H1 (cell line): ENCODE results near the gene FGF21. TPM values are rescaled to one million over a fixed set of nuclear protein-coding genes. Genes with fewer than 3 reads are reported as not detected.
"Not testable (repeated sequence)": the region's sequence is repeated elsewhere in the genome, so short reads cannot be mapped to it uniquely, and the experiment has no call there.

Experiments
- CTCF ChIA-PET: fragments of 300-600 bp; sonication (Branson Sonifier 250); formaldehyde crosslinking; loops from one replicate; lab custom pipeline; 2021; ENCODE audit not compliant: partially characterized antibody; lab: Charles Lee
- POLR2A ChIA-PET: fragments of 300-600 bp; sonication (Branson Sonifier 250); formaldehyde crosslinking; loops from one replicate; lab custom pipeline; 2021; ENCODE audit warnings: inconsistent platforms; ENCODE audit not compliant: partially characterized antibody; lab: Charles Lee
- DNase-seq, 2 experiments: peaks; one replicate each; pipeline versions ENCODE4 v3.0.0 to v3.0.0-alpha.2; 2010 to 2022; ENCODE audit warnings: low spot score in 2 of 2, low read depth in 1 of 2, mixed read lengths in 1 of 2
- FAIRE-seq: peaks from 2 replicates; lab custom pipeline; 2011; peaks lifted over from hg19 to GRCh38; lab: Jason Lieb, UNC
- H2AFZ ChIP-seq: 2 replicates; pipeline ENCODE4 v1.8.1; 2012; ENCODE audit warnings: low read length, inconsistent platforms
- H2AK5ac ChIP-seq: 2 replicates; pipeline ENCODE4 v1.6.1; 2013; ENCODE audit warnings: low read depth, low read length
- H2BK120ac ChIP-seq: replicated peaks from 2 replicates; pipeline ENCODE3; 2013; ENCODE audit warnings: low read depth, low read length, inconsistent platforms
- H2BK12ac ChIP-seq: 2 replicates; pipeline ENCODE4 v1.6.1; 2013; ENCODE audit warnings: low read depth, low read length
- H2BK15ac ChIP-seq: 2 replicates; pipeline ENCODE4 v1.6.1; 2013; ENCODE audit warnings: low read length
- H2BK20ac ChIP-seq: 2 replicates; pipeline ENCODE4 v1.6.1; 2013; ENCODE audit warnings: low read length
- H2BK5ac ChIP-seq: 2 replicates; pipeline ENCODE4 v1.6.1; 2013; ENCODE audit warnings: low read depth, low read length
- H3K14ac ChIP-seq: 2 replicates; pipeline ENCODE4 v1.6.1; 2013; ENCODE audit warnings: inconsistent platforms; ENCODE audit not compliant: insufficient read length
- H3K18ac ChIP-seq: 2 replicates; pipeline ENCODE4 v1.6.1; 2013; ENCODE audit warnings: low read length; ENCODE audit errors: extremely low read depth
- H3K23ac ChIP-seq: 2 replicates; pipeline ENCODE4 v1.6.1; 2013; ENCODE audit warnings: inconsistent platforms; ENCODE audit not compliant: insufficient read length
- H3K23me2 ChIP-seq: 2 replicates; pipeline ENCODE4 v1.6.1; 2013; ENCODE audit warnings: low read depth, low read length
- H3K27ac ChIP-seq: 2 replicates; pipeline ENCODE4 v1.6.1; 2011; ENCODE audit warnings: low read depth, low read length, inconsistent platforms
- H3K27me3 ChIP-seq, 4 experiments: replicated peaks in 1 of 4; 1 replicate in 1 of 4; 2 replicates in 3 of 4; pipeline versions ENCODE4 v1.6.1 to v1.8.1; 2011 to 2013; ENCODE audit warnings: low read length in 3 of 4, mild to moderate bottlenecking in 3 of 4, inconsistent platforms in 2 of 4, mixed read lengths in 2 of 4, moderate library complexity in 1 of 4; ENCODE audit not compliant: control insufficient read depth in 3 of 4, insufficient read depth in 3 of 4; ENCODE audit errors: extremely low read depth in 1 of 4
- H3K36me3 ChIP-seq, 4 experiments: 2 replicates each; pipeline versions ENCODE4 v1.6.1 to v1.8.1; 2011 to 2013; ENCODE audit warnings: mild to moderate bottlenecking in 4 of 4, low read length in 3 of 4, moderate library complexity in 2 of 4, control low read depth in 1 of 4, inconsistent platforms in 1 of 4; ENCODE audit not compliant: insufficient read depth in 4 of 4, control insufficient read depth in 2 of 4
- H3K4ac ChIP-seq: replicated peaks from 2 replicates; pipeline ENCODE3; 2013; ENCODE audit warnings: low read length, low read depth, mixed read lengths, inconsistent platforms; ENCODE audit not compliant: insufficient read length
- H3K4me1 ChIP-seq, 4 experiments: replicated peaks in 1 of 4; 1 replicate in 1 of 4; 2 replicates in 3 of 4; pipeline versions ENCODE4 v1.6.1 to v1.8.1; 2011 to 2013; ENCODE audit warnings: low read length in 3 of 4, inconsistent platforms in 2 of 4, mixed read lengths in 1 of 4; ENCODE audit not compliant: insufficient read depth in 4 of 4, control insufficient read depth in 3 of 4
- H3K4me2 ChIP-seq, 2 experiments: 2 replicates each; pipeline versions ENCODE4 v1.6.1 to v1.8.1; 2011 to 2013; ENCODE audit warnings: low read depth in 2 of 2, low read length in 2 of 2, control low read depth in 1 of 2, inconsistent platforms in 1 of 2, mild to moderate bottlenecking in 1 of 2; ENCODE audit not compliant: insufficient read depth in 1 of 2
- H3K4me3 ChIP-seq, 4 experiments: fragments of 200-600, 300-600 bp in 1 of 4; sonication (generic), shearing (Covaris generic), sonication (Bioruptor Twin) in 1 of 4; 2 replicates each; pipeline versions ENCODE4 v1.5.1 to v1.8.1; 2011 to 2016; ENCODE audit warnings: low read length in 4 of 4, low read depth in 3 of 4, control low read depth in 2 of 4, inconsistent platforms in 2 of 4, mild to moderate bottlenecking in 2 of 4, mixed read lengths in 1 of 4, moderate library complexity in 1 of 4; ENCODE audit not compliant: insufficient read depth in 2 of 4; ENCODE audit errors: extremely low read depth in 1 of 4
- H3K56ac ChIP-seq: replicated peaks from 2 replicates; pipeline ENCODE3; 2013; ENCODE audit warnings: low read depth, mild to moderate bottlenecking, mixed read lengths, low read length, inconsistent platforms; ENCODE audit not compliant: insufficient read length
- H3K79me1 ChIP-seq: 2 replicates; pipeline ENCODE4 v1.6.1; 2013; ENCODE audit warnings: low read depth, low read length, control low read depth
- H3K79me2 ChIP-seq, 2 experiments: 2 replicates each; pipeline versions ENCODE4 v1.6.1 to v1.8.1; 2012 to 2013; ENCODE audit warnings: low read length in 2 of 2, mild to moderate bottlenecking in 2 of 2, inconsistent platforms in 1 of 2; ENCODE audit not compliant: insufficient read depth in 2 of 2, control insufficient read depth in 1 of 2
- H3K9ac ChIP-seq, 4 experiments: replicated peaks in 1 of 4; 1 replicate in 1 of 4; 2 replicates in 3 of 4; pipeline versions ENCODE4 v1.6.1 to v1.8.1; 2011 to 2013; ENCODE audit warnings: low read depth in 3 of 4, low read length in 3 of 4, control low read depth in 2 of 4, mild to moderate bottlenecking in 2 of 4, moderate library complexity in 2 of 4, inconsistent platforms in 1 of 4; ENCODE audit errors: extremely low read depth in 1 of 4
- H3K9me3 ChIP-seq, 2 experiments: 2 replicates each; pipeline versions ENCODE4 v1.6.1 to v1.8.1; 2012 to 2013; ENCODE audit warnings: mild to moderate bottlenecking in 2 of 2, moderate library complexity in 2 of 2, control low read depth in 1 of 2, inconsistent platforms in 1 of 2, low read depth in 1 of 2, low read length in 1 of 2, mixed read lengths in 1 of 2; ENCODE audit not compliant: insufficient read depth in 2 of 2
- H4K20me1 ChIP-seq, 2 experiments: replicated peaks in 1 of 2; 2 replicates each; pipeline versions ENCODE3 to v1.8.1; 2011 to 2013; ENCODE audit warnings: inconsistent platforms in 2 of 2, low read length in 2 of 2, mild to moderate bottlenecking in 1 of 2; ENCODE audit not compliant: insufficient read depth in 2 of 2, control insufficient read depth in 1 of 2
- H4K5ac ChIP-seq: 2 replicates; pipeline ENCODE4 v1.6.1; 2013; ENCODE audit warnings: low read length, low read depth, mixed read lengths, inconsistent platforms; ENCODE audit not compliant: insufficient read length
- H4K8ac ChIP-seq: 2 replicates; pipeline ENCODE4 v1.8.0; 2013; ENCODE audit warnings: mild to moderate bottlenecking, moderate library complexity, low read length, inconsistent platforms; ENCODE audit not compliant: insufficient read depth; ENCODE audit errors: extremely low read depth
- H4K91ac ChIP-seq: replicated peaks from 2 replicates; pipeline ENCODE3; 2013; ENCODE audit warnings: low read length, mixed read lengths, inconsistent platforms; ENCODE audit not compliant: insufficient read length
- WGBS, 2 experiments: shearing (Covaris generic) in 1 of 2; methylation state at CpG; one replicate each; pipeline versions ENCODE4 v1.1.6 to v1.1.7; 2013 to 2015; ENCODE audit warnings: low lambda C conversion rate in 2 of 2, mixed read lengths in 2 of 2, inconsistent platforms in 1 of 2, low coverage in 1 of 2, missing lambda C conversion rate in 1 of 2; ENCODE audit not compliant: insufficient replicate concordance in 2 of 2, insufficient coverage in 1 of 2, insufficient read length in 1 of 2; ENCODE audit errors: extremely low coverage in 1 of 2, missing lambda C conversion rate in 1 of 2; 5-methylcytosine and 5-hydroxymethylcytosine counted together
- polyA plus RNA-seq, 7 experiments: library from polyadenylated mRNA; depleted of rRNA in 3 of 7; stranded (reverse) in 5 of 7; unstranded in 2 of 7; fragments of >200 nt in 5 of 7; fragments of 200-250 nt in 2 of 7; gene quantifications; 1 replicate in 5 of 7; 2 replicates in 1 of 7; 4 replicates in 1 of 7; pipeline versions ENCODE4 v1.2.1 to v1.2.3, GENCODE V29; 2011 to 2013; ENCODE audit warnings: missing spikeins in 2 of 7, mixed read lengths in 2 of 7
- total RNA-seq: library from RNA; stranded (reverse); fragmentation: NEBNext Ultra II Directional; extraction: Animal tissue kit (Norgen Biotek cat#: 25700); gene quantifications from 2 replicates; pipeline ENCODE4 v1.2.1, GENCODE V29; 2021

Gene FGF21
- total and polyA plus RNA-seq, 2 of the 8 experiments (the other 6 are each of a cell fraction or from before 2014, with no cell fraction given) = 0.48 to 0.80 TPM

DNA sequence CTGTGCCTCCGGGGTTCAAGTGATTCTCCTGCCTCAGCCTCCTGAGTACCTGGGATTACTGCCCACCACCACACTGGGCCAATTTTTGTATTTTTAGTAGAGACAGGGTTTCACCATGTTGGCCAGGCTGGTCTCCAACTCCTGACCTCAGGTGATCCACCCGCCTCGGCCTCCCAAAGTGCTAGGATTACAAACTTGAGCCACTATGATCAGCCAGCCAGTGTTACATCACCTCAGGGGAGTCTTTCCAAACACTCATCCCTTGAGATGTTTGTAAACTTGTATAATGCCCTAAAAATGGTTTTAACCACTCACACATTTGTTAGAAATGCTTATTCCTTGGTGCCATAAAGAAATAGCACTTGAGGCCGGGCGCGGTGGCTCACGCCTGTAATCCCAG, 31.1 kb downstream of the FGF21 start:
- H3K56ac ChIP-seq, H2BK12ac ChIP-seq, H3K27ac ChIP-seq, H3K9ac ChIP-seq, H4K5ac ChIP-seq, H3K23me2 ChIP-seq, H3K79me2 ChIP-seq, H2AFZ ChIP-seq, H3K36me3 ChIP-seq, FAIRE-seq, H4K20me1 ChIP-seq, H2AK5ac ChIP-seq, H3K4ac ChIP-seq, H2BK20ac ChIP-seq, H2BK120ac ChIP-seq, DNase-seq, H3K27me3 ChIP-seq, H4K8ac ChIP-seq, H3K79me1 ChIP-seq, H3K4me3 ChIP-seq, H3K4me1 ChIP-seq, H4K91ac ChIP-seq, H3K23ac ChIP-seq, H3K9me3 ChIP-seq, H2BK15ac ChIP-seq, H2BK5ac ChIP-seq, H3K18ac ChIP-seq, H3K4me2 ChIP-seq, H3K14ac ChIP-seq: not testable (repeated sequence)
- POLR2A ChIA-PET = interaction anchor here (1.7 kb wide), 1 partner anchor 31 kb away, joined by 4 read pairs; the partner anchor contains the start of gene FGF21
- CTCF ChIA-PET = interaction anchor here (1.2 to 17.5 kb wide), 7 partner anchors 16 to 112 kb away, joined by 3 to 285 read pairs (median 7); partner anchors contain the start of gene BCAT2
- 96% methylated on average over 6 of the region's 7 CpGs; no CpG with 5 or more reads in 1 of the 2 experiments for WGBS, 2 experiments

DNA sequence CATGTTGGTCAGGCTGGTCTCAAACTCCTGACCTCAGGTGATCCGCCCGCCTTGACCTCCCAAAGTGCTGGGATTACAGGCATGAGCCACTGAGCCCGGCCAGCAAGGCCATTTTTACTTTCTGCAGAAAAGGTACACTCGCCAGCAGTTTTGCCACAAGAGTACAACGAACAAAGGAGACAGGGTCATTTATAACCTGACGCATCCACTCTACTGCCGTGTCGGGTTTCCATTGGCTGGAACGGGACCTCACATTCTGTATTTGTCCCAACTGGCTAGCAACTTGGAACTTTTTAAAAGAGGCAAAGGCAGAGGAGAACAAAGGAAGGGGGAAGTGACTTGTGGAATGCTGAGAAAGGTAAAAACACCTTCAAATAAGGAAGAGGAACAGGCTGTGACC, 32.0 kb downstream of the FGF21 start:
- H3K56ac ChIP-seq, H3K36me3 ChIP-seq, H3K4me3 ChIP-seq, H4K5ac ChIP-seq, H2BK120ac ChIP-seq, H4K8ac ChIP-seq, H3K79me1 ChIP-seq, H2BK15ac ChIP-seq, H3K79me2 ChIP-seq, H3K27me3 ChIP-seq, H4K91ac ChIP-seq, FAIRE-seq, H3K18ac ChIP-seq, H3K9me3 ChIP-seq, H3K4ac ChIP-seq, H3K14ac ChIP-seq, H3K9ac ChIP-seq, H4K20me1 ChIP-seq, H3K27ac ChIP-seq, H3K23ac ChIP-seq, H2AK5ac ChIP-seq, H3K23me2 ChIP-seq, H3K4me1 ChIP-seq, DNase-seq, H2BK20ac ChIP-seq, H3K4me2 ChIP-seq: not testable (repeated sequence)
- Histone ChIP-seq H2BK5ac (peak overlapping the region; percentile 49; the same call in 1 of the 2 replicates), H2AFZ (peak overlapping the region; percentile 41; the same call in 1 of the 2 replicates), H2BK12ac (peak overlapping the region; percentile 23; the same call in 1 of the 2 replicates)
- ChIA-PET POLR2A (interaction anchor here (0.6 to 1.8 kb wide), 6 partner anchors 46 to 177 kb away, joined by 3 to 5 read pairs (median 3); partner anchors contain the start of genes FUT2 and NUCB1), CTCF (interaction anchor here (0.5 to 17.5 kb wide), 38 partner anchors 9 to 212 kb away, joined by 3 to 285 read pairs (median 5); partner anchors contain the start of genes BCAT2, DHDH, HSD17B14 and NUCB1)
- WGBS, 2 experiments = 81% methylated on average over 9 of the region's 9 CpGs; no CpG with 5 or more reads in 1 of the 2 experiments
